Activated naive CD4-positive, alpha-beta T cell treated with anti-CD3 and anti-CD28 coated beads, Interleukin-2, amount 50 U/mL, for 16 hours (primary cell): Measurements from ENCODE around the gene CCNI.
"Not testable (repeated sequence)": the region's sequence is repeated elsewhere in the genome, so short reads cannot be mapped to it uniquely, and the experiment has no call there.

Source experiments
- DNase-seq: peaks from one replicate; pipeline ENCODE4 v3.0.0-alpha.2; 2020

CCNI gene

DNA sequence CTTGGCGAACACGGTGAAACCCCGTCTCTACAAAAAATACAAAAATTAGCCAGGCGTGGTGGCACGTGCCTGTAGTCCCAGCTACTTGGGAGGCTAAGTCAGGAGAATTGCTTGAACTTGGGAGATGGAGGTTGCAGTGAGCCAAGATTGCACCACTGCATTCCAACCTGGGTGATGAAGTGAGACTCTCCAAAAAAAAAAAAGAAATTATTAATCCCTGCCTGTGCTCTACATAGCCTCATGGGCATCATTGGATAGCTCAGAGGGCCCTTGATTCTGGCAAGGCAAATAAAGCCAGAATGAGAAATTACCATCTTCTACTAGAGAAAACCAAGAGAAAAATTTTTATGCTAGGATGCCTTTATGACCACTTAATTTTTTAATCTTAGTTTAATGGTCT lies 38.6 kb downstream of the CCNI start:
- DNase-seq, result not testable (repeated sequence)

DNA sequence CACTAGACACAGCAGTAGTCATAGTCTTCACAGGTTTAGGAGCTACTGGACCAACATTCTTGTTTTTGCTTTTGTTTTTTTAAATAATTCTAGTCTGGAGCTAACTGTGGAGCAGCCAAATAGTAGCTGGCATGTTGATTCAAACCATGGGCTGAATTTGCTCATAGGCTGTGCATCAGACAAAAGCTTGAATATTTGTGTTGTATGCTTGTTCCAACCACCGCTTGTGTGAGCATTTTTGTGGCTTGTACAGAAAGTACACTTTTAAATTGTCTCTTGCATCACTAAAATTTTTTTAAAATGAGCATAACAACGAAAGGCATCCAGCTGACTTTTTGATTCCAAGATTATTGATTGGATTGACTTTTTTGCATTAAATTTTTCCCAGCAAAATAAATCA lies 39.6 kb downstream of the CCNI start:
- no peak for DNase-seq

DNA sequence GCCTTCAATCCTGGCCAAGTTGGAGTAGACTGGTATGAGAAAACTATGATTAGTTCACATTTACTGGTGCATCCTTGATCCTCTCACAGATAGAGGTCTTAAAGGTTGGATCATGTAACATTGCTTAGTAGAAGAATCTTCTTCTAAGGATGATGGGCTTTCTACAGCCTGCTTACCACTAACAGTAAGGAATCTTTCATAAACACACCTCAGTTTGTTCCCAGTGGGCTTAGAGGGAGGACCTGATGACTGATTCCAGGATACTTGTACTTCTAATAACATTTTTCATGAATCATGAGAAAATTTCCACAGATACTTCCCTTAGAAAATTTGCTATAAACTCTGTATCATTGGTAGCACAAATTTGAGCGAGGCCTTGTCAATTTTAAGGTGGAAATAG lies 40.6 kb downstream of the CCNI start:
- no peak for DNase-seq

DNA sequence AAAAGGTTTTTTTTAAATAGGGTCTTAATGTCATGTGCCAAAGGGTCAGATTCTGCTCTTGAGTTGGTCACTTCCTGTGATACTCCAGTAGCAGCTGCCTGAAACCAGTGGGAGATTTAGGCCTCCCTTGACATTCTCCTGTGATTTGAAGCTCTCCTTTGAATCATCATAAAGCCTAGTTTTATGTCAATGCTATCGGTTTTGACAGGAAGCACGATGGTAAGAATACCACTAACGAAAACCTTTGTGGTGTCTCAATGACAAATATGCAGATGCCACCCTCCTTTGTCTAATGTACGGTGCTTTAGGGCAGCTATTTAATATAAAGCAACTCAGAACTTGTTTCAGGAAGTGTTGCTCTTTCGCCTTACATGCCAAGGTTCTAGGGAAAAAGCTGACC lies 44.2 kb downstream of the CCNI start:
- DNase-seq, result no peak

DNA sequence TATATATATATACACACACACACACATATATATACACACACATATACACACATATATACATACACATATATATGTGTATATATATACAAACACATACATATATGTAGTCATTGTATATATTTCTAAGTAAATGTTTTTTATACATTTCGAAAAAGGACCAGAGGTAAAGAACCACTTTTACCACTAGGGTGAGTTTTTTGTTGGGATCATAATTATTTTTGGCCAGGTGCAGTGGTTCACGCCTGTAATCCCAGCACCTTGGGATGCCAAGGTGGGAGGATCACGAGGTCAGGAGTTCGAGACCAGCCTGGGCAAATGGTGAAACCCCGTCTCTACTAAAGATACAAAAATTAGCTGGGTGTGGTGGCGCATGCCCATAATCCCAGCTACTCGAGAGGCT lies 46.0 kb downstream of the CCNI start:
- DNase-seq, result not testable (repeated sequence)

DNA sequence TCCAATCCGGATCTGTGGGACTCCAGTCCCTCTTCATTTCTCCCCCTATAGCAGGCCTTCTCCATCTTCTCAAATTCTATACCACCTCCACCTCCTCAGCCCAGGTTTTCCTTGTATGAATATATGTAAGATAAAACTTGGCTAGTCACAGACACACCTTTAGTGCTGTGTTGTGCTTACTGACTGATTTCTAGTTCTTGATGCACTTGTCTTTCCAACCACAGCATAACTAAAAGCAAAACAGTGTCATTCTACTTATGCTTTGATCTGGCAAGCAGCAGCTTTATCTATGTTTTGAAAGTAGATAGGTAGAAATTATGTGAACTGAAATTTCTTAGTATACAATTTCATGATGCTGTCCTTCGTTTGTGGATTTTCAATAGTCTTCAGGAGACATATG lies 47.5 kb downstream of the CCNI start:
- no peak for DNase-seq

DNA sequence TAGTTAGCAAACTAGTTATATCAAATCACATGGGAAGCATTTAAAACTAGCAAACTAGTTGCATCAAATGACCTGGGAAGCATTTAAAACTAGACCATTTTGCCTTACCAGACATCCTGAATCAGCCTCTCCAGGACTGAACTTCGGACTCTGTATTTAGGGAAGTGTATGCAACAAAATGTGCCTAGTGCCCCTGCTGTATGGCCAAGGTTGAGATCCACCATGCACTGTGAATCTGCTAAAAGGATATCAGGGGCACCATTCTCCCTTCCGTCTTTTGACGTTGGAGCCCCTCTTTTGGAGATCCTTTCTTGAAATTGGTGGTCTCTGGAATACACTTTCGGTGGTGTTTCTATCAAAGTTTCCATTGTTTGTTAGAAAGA lies 49.5 kb downstream of the CCNI start:
- no peak for DNase-seq

DNA sequence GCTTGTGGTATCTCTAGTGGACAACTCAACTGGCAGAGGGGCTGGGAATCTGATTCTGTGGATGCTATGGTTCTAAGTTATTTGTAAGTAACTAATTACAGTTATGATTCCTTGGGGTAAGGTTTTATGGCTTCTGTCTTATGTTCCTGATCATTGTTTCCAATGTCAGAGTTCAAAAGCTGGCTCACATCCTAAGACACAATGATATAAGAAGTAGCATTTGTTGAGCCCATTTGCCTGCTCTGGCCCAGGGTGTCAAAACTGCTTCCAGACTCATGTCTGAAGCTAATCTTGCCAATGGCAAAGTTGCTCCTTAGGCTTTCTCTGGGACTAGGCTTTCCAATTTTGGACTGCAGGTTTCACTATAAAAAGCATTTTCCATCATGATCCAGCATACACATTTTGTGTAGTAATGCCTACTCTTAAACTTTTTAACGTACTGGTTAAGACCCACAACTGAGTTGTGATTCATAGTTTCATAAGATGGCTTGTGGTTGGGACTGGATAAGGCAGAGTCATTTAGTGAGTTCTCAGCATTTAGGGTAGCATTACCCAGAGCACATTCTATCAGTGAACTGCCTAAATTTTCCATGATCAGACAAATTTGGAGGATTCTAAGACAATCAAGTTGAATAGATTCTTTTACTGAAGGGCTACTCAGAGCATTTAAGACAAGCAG lies 50.0 kb downstream of the CCNI start:
- DNase-seq, result no peak

DNA sequence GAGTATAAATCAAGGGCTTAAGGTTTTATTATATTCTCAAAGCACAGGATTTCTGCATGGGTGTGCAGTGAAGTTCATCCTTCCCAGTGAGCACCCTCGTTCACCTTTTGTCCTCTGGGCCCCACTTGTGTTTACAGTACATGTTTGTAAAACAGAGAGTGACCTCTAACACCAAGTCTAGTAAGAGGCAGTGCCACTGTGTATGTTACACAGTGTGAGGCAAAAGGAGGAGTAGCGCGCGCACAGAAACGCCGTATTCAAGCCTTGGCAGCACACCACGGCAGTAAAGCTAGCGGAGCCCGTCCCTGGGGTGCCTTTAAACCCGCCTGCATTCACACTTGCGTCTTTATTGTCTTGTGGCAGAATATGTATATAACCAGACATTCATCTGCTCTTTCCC lies 51.9 kb downstream of the CCNI start:
- DNase-seq, result no peak

DNA sequence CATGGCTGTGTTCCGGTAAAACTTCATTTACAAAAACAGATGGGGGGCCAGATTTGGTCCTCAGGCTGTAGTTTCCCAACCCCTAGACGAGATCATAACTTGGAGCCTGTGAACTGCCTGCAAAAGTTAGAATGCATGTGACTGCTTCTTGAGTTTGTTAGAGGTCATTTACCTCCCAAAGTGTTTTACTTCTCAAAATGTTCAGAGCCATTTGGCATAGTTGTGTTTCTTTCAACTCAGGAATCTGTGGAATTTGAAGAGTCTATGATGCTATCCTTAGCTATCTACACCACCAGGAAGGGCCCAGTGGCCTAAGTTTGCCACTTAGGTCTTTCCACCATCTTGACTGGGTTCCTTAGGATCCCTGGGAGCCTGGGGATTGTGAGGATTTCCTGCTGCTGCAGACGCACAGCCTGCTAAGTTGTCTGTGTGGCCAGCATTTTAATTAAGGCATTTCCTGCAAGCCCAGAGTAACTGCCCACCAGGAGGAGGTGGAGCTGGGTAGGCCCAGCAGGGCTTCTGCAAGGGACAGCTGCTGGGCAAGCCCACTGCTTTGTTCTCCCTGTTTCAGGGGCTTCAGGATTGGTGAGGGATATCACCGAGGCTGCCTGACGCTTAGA lies 53.1 kb downstream of the CCNI start:
- DNase-seq, result no peak

DNA sequence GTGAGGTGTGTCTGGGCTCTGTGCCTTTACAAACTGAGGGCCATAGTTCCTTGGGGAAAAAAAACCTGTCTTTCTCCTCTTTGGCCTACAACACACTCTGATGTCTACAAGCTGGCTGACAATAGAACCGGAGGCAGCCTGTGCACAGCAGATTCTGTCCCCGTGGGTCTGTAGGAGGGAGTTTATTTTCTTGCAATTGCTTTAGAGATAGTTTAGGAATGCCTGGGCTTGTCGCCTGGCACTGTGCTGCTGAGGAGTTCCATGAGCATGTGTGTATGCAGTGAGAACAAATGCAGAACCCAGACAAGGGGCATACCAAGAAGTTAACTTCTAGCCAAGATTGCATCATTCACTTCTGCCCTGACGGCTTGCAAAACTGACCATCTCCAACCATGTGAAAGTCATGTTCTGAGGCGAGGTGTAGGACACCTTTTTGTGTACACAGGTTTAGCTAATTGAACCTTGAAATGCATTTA lies 54.1 kb downstream of the CCNI start:
- DNase-seq, result no peak

DNA sequence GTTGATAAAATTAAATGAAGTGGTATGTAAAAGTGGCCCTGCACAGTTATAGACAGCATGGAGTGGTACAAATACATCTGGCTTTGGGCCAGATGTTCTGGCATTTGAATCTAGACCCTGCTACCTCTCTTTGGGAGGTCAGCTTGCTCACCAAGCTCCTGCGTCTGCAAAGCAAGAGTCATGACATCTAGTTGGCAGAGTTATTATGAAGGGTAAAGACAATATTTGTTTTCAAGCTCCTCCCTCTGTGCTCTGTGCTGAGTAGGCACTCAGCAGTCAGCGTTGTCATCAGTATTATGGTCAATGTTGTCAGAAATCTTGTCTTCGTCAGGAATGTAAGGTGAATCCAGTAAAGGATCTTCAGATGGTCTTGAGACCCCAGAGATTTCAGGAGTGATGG lies 55.8 kb downstream of the CCNI start:
- DNase-seq, result no peak

DNA sequence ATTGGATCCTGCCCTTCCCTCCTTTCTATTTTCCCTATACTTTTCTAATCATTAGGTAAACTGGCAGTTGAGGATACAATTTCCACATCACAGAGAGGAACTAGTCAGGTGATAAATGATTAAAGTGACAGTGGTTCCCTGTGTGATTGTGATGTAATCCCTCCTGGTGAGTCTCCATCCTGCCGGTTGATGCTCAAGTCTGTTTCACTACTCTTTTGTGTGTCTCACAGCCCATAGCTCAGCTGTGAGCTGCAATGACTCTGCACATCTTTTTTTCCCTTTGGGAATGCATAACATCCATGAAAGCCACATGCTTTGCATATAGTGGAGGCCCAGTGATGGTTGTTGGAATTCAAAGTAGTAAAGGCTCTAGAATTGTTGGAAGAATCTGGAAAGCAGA lies 60.4 kb downstream of the CCNI start:
- no peak for DNase-seq

DNA sequence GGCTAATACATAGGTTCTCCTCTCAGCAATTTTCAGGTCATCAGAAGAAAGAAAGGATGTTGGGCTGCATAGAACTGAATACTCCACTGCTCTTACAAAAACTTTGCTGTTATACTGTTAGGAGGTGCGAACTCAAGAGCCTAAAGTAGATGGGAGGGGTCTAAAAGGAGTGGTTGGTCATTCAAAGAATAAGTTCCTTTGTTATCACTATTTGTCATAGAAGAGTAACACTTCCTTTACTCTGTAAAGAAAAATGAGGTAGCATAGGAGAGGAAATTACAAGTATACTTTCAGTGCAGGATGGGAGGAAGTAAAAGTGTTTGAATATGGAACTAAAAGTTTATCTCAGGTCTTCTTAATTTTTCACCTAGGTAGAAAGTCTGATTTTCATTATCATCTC lies 61.5 kb downstream of the CCNI start:
- DNase-seq, result no peak

DNA sequence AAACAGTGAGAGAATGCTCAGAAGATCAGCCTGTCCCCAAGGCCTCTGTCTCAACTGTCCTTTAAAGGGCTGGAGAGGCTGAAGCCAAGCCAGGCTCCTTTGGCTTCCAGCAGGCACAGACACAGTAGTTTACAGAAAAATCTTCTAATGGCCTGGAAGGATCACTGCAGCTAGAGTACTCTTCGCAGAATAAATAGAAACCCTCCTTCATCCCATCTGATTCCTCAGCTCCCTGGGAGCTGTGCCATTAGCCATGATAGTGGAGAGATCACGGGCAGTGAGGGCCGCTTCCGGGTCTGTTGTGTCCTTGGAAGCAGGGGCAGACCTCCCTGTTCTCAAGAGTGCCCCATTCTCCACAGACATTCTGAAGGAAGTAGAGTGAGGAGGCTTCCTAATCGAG lies 63.1 kb downstream of the CCNI start:
- DNase-seq, result no peak

DNA sequence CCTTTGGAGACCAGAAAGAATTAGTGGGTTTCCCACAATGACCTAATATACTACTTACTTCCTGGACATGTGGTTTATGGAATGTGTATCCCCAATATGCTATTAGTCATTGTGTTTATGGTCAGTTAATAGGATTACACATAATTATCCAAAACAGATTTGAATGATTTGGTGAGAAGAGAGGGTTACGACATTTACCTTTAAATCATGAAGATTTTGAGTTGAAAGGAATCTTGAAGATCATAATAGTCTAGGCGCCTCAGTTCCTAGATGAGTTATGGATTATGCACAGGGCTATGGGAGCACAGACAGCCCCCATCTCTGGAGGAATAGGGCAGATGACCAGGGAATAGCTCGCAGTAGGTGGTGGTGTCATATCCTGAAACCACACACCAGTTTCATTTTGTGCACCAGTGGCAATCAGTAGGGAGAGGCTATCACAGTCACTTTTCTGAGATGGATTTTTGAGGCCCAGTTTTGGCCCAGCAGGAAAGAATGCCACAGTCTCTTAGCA lies 64.9 kb downstream of the CCNI start:
- no peak for DNase-seq

DNA sequence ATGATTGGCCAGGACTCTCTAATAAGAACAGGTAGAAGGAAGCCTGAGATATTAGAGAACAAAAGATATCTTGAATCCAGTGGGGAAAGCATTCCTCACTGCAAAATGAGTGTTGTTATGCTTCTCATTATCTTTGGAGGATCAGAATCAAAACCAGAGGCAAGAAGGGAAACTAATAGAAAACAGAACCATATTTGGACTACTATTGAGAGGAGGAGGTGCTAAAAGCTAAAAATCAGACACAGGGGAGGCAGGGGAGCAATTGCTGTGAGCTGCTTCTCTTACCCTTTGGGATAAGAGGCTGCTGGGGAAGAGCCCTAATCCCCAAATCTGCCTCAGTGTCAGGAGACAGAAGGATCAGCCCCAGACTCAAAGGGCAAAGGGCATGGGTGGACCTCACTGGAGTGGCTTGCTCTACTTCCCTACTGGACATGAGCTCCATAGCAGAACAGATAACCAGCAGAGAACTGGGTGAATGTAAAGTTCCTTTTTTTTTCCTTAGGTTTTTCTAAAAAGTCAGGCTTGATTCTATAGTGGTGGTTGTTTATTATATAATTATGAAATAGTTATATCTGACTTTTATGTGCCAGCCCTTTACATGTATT lies 66.2 kb downstream of the CCNI start:
- no peak for DNase-seq

DNA sequence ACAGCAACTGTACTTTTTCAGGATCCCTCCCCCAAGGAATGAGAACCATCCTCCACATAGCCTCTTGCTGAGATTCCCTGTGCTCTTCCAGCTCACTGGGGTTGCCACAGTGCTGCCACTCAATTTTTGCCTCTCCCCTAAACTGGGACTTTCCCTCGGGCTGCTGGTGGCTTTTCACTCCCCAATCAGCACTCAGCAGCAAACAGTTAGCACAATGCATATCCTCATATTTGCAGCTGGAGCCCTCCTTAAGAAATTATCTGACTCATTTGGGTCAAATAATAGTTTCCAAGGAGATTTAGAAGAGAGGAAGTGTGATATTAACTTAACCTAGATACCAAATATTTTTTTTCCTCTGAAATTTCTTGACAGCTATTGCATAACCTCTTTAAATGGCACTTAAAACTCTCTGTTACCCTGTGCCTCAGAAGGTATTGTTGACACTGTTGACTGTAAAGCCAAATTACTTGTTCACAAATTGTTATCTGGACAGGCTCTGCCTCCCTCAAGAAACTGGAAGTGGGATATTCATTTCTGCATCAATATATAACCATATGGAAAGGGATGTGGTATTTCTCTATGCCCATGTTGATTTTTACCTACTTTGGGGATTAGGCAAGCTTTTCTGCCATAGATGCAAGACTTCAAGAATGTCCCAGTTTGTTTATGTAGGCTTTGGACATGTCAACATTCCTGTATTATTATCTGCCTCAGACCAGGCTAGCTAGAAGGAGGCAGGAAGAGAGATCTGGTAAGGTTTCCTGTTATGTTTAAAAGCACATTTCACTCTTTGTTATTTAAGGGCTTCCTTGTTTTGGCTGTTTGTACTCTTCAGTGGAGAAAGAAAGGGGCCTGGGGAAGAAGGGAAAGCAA lies 68.2 kb downstream of the CCNI start:
- DNase-seq, result no peak

DNA sequence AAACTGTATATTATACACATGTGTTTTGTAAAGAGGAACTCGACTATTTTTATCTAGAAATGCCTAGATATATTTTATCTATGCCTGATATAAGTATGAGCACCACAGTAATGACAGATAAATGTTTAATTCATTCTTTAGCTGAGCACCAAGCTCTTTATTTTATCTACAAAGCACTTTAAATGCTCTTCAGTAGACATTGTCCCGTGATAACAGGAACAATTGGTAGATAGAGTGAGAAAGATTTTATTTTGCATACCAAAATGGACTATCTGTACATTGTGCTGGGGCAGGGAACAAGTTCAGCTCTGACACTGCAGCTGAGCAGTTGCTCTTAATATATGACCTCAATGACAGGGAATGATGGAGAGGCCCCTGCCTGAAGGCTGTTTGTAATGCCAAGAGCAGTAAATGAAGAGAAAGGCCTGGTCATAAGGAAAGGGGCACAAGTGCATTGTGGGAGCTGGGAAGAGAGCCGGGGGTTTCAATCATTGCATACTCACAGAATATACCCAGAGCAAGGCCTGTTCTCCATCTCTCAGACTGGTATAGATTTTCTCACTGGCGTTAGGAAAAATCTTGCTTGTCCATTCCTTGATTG lies 68.9 kb downstream of the CCNI start:
- DNase-seq, result no peak

DNA sequence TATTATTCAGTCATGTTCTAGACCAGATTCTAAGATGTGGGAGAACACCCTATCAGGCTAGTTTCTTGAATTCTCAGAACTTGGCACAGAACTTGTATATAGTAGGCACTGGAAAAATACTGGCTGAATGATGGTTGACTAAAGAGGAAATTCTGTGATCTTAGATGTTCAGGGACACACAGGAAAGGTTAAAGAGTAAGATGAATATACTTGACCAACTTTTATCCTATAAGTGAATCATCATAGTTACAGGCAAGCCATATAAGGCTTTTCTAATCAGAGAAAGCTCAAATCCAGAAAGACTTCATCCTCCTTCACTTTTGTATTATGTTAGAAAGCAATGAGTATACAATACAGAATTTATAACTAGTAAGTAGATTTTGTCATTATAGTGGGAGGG lies 72.4 kb downstream of the CCNI start:
- no peak for DNase-seq

DNA sequence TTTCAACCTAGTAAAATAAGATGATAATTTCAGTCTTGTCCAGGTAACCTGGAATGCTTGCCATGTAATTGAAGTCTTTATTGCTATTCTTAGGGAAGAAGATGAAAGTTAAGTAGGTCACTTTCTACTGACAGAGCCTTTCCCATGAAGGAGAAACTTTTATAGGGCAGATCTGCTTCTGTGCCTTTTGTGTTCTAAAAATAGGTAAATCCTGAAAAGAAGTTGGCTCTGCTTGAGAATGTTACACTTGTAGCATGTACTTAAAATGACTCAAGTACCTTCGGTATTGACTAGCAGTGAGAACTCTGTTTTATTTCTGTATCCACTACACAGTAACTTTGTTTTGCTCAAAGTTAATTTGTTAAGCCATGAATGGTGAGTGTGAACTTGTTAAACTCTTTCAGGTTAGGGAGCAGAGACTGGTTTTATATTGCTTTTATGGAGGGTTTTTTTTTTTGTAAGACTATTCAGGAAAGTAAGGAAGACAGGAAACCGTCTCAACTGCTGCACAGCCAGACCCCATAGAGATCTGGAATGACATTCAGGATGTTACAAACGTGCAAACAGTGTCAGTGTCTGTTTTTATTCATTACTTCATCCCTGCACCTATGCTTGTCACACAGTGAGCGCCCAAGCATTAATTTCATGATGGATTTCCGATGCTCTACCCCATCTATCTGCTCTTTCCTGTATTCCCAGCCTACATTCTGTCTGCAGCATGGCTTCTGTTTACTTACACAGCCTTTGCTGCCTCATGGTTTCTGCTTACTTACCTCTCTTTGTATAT lies 73.3 kb downstream of the CCNI start:
- DNase-seq, result no peak

DNA sequence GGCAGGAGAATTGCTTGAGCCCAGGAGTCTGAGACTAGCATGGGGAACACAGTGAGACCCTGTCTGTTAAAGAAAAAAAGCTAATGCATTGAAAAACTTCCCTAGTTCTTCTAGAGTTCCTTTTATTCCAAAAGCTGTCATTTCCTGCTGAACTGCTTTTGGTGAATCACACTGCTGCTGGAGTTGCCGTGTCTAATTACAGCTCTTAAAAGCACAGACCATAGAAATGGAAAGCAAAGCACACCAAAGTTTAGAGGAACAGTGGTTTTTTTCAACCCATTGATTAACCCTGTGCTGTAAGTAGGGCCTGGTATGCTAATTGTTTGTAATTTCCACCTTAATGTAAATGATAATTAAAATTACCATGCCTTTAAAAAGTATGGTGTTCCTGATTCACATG lies 73.9 kb downstream of the CCNI start:
- no peak for DNase-seq
